GM18520 (cell line): Measurements from ENCODE around the gene ARHGAP22.

Experiments
- ATAC-seq: cut with Tn5 transposase; IDR thresholded peaks from one replicate; pipeline ENCODE4 v1.9.1; 2021; ENCODE audit not compliant: unreplicated experiment

The ARHGAP22 gene

DNA sequence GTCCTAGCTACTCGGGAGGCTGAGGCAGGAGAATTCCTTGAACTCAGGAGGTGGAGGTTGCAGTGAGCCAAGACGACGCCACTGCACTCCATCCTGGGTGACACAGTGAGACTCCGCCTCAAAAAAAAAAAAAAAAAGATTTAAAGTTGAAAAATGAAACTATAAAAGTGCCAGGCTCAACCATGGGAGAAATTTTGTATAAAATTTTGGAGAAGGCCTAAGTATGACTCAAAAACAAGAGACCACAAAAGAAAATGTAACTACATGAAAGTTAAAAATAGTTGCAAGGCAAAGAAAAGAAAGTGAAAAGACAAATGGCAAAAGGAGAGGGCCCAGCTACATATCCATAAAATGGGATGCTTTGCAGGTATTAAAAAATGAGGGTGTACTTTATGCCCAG lies 104.1 kb downstream of the ARHGAP22 start:
- ATAC-seq, result no peak

DNA sequence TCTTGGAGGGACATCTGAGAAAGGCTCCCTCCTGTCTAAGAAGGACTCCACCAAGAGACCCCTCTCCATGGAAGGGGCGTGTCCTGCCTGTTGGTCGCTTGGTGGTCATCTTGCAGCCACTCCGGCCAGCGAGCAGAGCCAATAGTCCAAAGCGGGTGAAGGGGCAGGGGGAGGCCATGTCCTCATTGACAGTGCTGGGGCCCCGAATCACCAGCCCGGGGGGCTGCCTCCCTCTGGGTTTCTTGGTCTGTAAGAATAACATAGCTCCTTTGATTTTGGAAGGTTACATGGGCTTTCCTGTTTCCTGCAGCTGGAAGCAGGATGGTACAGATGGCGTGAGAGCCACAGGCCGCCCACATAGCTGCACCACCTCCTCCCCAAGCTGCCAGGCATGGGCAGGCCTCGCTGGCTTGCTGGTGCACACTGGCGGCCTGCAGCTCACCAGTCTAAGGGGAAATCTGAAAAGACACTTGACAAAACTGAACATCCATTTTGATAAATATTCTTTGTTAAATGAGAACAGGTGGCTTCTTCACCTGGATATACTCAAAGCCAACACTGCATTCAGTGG lies 105.8 kb downstream of the ARHGAP22 start:
- no peak for ATAC-seq

DNA sequence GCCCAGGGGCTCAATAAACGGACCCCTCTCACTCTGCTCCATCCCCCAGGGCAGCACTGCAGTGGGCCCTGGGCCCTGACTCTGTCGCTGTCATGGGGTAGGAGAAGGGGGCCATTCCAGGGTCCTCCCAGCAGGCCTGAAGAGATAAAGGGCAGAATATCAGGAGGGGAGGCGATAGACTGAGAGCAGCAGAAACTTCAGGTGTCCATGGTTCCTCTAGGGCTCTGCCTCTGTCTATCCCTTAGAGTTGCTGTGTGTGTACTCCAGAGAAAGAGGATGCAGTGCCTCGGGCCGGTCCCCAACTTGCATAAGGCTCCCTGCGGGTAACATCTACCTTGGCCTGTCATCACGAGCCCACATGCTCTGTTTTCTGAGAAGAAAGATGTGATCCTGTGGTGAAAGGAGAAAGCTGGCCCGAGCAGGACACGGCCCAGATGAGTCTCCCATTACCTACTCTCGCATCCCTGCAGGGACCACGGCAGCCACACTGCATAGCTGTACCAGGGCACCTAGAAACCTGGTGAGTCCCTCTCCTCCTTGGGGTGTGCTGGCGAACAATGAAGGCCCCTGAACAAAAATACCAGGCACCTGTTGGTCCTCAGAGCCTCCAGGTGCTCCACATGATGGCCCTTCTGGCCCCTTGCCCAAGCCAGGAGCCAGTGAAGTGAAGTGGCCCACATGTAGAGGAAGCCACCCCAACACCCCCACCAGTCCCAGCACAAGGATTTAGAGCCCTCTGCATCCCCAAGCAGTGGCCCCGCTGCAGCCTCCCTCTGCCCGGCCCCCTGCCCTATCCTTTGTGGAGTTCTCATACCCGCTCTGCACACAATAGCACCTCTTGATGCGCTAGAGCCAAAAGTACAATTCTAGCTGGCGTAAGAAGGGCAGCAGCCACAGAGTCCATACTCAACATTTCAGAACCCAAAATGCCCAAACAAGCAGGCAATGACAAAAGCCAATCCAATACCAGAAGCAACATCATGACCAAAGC lies 106.8 kb downstream of the ARHGAP22 start:
- ATAC-seq, result no peak

DNA sequence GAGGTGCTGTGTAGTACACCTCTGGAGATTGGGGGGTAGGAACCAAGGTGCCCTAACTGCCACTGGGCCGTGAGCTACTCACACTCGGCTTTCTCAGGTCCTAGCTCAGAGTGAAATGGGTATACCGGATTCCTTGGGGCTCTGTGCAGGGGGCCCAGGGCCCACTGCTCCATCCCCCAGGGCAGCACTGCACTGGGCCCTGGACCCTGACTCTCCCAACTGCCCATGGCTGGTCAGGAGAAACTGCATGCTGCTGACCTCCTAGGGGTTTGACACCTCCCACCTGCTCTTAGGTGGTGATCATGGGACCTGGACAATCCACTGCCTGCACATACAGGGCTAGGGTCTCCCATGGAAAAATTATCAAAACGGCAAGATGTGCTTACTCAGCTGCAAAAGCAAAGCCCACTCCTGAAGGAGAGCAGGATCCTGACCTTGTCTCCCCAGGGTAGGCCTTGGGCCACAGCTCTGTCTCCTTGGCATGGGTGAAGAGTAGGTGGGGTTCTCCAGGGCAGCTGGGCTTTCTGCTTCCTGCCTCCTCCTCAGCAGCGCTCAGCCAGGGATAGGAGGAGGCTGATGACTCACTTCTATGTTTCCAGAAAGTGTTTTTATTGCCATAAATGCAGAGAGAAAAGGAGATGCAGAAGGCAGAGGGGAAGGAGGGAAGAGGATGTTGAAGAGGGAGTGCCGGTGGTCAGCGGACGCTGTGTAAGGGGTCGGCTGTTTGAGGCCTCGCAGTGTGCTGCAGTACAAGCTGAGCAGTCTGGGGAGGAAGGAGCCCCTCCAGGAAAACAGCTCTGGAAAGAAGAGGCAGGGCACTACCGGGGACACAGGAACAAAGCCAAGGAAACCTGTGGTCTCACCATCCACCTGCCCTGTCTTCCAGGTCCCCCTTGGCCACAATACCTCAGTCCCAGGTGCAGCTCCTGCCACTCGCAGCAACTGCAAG lies 107.8 kb downstream of the ARHGAP22 start:
- no peak for ATAC-seq

DNA sequence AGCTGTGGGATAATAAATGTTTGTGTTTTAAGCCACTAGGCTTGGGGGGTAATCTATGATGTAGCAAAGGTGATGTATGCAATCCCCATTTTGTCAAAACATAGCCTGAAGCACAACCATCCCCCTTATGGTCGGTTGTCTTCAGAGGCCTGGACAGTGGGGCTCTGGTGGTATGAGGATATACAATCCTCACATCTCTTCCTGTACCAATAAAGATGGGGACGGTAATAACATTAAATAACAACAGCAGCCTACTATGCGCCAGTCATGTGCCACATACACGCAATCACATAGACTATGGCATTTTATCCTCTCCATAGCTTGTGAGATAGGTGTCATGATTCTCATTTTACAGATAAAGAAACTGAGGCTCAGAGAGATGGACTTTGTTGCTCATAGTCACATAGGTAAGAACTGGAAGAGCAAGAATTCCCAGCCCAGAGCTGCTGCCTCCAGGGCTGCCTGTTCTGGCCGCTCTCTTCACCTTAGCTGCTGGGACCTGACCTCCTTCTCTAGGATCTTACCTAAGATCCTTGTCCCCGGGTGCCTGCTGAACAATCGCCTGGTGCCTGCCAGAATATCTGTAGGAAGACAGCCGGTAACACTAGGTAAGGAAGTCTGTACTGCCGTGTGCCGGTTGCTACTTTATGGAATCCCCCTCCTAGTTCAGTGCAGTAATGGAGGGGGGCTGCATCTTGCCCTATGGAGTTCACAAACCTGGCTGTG lies 108.6 kb downstream of the ARHGAP22 start:
- ATAC-seq, result no peak

DNA sequence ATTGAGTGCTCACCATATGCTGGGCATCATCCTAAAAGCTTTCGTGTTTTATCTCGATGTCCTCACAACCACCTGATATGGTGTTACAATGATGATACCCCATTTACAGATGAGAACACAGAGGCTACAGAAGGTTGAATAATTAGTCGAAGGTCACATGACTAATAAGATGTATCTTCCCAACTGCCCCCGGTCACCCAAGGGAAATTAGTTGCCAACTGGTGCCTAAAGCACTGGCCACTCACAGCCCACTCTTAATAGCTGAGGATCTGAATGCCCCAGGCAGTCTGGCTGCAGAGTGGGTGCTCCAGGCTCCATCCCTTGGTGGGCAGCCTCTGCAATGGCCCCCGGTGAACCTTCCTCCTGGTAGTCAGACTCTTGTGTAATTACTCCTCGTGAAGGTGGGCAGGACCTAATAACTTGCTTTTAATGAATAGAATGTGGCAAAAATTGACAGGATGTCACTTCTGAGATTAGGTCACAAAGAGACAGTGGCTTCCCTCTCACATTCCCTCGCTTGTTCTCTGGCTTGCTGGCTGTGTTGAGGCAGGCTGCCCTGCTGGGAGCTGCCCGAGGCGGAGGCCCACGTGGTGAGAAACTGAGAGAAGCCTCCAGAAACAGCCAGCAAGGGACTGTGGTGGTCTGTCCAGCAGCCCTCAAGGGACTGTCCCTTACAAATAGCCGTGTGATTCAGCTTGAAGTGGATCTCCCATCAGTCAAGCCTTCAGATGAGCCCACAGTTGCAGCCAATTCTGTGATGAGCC lies 109.4 kb downstream of the ARHGAP22 start:
- no peak for ATAC-seq

DNA sequence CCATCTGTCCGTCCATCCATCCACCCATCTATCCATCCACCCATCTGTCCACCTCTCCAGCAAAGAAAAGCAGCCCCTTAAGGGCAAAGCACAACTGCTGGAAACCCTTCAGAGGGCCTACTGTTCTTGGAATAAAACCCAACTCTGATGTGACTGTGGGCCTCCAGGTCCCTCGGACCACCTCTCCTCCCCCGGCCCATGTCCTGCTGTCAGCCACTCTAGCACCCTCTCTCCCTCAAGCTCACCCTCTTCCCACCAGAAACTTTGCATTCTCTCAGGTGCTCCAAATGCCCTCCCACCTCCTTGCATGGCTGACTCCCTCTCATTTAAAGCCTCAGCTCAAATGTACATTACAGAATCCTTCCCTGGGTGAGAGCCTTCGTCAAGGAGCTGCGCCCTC lies 110.3 kb downstream of the ARHGAP22 start:
- no peak for ATAC-seq

DNA sequence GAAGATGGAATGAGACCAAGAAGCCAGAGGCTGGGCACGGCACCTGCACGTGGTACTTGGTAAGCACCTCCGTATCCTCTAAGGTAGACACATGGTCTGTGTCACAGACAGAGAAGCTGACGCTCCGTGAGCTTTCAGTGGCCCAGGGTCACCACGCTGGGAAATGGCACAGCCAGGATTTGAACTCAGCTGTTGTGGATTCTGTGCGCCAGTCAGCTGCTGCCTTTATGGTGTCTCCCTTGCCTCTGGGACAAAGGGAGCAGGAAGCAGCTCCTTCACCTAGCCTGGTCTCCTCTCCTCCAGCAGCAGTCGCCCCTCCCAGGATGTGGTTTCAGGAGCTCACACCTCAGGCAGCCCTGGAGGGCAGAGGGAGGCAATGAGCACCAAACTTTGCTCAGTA lies 110.8 kb downstream of the ARHGAP22 start:
- no peak for ATAC-seq

DNA sequence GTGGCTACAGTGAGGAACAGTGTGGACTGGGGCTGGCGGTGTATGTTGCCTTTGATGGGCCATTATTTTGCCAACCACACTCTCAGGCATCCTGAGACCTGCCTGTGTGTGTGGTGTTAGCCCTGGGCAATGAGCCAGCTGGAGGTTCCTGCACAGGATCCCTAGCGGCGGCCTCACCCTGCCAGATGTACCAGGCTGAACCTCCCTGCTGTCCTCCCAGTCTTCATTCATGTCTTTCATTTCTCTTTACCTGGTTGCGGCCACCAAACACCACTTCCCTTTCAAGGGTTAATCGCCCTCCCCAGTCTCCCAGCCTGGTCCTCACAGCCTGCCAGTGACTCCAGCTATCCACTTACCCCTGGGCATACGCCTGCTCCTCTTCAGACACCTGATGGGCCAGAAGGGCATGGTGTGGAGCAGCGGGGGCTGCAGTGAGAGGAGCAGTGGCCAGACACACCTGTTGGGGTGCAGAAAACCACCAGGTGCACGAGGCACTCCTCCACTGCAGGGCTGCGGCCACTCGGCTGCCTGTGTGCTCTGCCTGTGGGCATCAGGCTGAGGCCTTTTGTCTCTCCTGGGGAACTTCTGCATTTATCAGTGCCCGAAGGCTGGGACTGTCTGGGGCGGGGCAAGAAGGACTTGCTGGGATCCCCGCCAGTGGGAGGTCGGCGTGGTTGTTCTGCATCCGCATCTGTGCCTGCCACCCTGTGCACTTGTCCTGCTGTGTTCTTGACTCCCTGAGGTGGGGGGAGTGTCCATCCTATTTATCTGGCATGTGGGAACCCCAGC lies 111.6 kb downstream of the ARHGAP22 start:
- ATAC-seq, result no peak

DNA sequence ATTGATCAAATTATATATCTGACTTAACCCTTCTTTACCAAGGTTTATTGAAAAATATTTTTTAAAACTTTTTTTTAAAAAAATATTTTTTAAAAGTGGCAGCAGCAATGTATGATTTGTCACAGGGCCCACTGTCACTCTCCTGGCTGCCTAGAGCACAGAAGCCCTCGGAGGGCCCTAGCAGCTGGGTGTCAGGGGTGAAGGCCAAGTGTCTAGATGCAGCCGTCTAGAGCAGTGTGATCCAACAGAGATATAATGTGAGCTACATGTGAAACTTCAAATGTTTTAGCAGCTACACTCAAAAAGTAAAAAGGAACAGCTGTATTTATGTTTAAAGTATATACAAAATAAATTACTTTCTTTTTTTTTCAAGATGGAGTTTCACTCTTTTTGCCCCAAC lies 112.7 kb downstream of the ARHGAP22 start:
- no peak for ATAC-seq

DNA sequence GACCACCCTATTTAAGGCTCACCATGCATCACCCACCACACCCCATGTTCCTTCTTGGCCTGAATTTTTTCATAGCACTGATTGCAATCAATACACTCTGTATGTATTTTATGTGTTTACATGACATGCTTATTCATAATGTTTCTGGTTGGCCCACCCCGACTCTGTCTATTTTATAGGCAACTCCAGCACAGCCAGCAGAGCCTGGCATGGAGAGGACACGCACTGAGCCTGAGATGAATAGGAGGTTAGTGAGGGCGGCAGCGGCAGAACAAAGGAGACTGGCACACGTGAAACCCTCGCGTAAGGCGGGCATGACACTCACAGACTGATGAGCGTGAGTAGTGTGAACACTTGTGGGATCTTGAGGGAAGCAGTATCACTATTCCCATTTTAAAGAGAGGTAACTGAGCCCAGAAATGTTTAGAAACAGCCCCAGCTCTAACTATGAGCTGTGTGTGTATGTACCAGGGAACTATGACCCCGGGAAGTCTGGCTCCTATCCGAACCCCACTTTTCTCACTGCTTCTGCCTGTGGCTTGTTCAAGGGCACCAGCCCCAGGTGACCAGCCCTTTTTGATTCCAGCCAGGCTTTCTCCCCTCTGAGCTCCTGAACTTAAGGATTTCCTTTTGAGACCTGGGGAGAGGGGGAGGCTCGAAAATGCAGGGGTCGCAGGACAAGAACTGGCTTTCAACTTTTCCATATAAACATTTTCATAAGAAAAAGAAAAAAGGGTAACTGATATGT lies 113.3 kb downstream of the ARHGAP22 start:
- ATAC-seq, result no peak

DNA sequence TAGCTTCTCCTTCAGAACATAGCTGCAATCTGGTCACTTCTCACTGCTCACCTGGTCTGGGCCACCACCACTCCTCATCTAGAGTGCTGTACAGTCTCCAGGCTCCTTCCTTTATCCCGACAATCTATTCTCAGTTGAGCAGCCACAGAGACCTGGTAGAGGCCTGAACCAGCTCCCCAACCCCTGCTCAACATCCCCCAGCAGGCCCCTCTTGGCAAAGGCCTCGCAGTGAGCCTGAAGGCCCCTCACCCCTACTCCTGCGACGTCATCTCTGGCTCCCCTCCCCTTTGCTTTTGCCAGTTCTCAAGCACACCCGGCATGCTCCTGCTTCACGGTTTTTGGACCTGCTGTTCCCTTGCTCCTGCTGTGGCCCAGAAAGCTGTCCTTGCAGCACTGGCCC lies 113.9 kb downstream of the ARHGAP22 start:
- no peak for ATAC-seq

DNA sequence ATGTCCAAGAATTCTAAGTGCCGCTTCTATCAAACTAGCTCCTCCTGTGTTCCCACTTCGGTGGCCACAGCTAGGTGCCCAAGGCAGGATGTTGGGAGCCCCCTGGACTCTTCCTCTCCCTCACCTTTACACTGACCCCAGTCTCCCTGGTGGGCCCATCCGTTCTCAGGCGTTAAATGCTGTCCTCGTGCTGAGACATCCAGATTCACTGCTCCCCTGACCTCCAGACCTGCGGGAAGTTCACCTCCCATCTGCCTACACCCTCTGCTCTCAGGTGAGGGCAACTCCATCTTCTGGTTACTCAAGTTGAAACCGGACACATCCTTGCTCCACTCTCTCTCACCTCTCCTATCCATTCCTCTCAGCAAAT lies 114.3 kb downstream of the ARHGAP22 start:
- no peak for ATAC-seq

DNA sequence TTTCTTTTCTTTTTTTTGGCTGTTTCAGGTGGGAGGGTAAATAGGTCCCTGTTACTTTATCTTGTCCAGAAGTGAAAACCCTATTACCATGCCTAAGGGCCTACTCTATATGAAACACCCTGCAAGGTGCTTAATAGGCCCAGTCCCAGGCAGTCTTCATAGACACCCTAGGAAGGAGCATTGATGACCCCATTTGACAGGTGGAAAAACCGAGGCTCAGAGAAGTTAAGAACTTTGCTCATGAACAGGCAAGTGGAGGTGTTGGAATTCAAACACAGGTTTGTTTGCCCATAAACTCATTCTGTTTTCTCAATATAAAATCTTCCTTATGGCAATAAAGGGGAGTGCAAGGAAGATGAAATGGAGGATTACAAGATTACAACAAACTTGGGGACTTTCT lies 115.8 kb downstream of the ARHGAP22 start:
- ATAC-seq, result no peak

DNA sequence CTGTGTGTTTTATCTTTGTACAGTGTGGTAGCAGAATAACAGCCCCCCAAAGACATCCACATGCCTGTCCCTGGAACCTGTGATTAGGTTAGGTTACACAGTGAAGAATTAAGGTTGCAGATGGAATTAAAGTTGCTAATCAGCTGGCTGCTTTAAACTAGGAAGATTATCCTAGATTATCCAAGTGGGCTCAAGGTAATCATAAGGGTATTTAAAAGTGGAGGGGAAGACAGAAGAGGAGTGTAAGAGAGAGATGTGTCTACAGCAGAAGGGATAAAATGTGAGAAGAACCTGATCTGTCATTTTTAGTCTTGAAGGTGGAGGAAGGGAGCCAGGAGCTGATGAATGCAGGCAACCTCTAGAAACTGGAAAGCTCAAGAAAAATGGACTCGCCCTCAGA lies 117.6 kb downstream of the ARHGAP22 start:
- ATAC-seq, result no peak

DNA sequence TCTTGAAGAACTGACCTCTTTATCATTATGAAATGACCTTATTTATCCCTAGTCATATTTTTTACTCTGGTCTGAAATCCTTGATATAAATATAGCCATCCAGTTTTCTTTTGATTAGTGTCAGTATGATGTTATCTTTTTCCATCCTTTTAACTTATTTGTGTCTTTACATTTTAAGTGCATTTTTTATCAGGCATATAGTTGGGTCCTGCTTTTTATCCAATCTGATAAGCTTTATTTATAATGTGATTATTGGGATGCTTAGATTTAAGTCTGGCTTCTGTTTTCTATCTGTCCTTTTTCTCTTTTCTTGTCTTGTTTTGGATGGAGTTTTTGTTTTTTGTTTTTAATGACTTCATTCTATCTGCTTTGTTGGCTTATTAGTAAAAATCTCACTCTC lies 119.2 kb downstream of the ARHGAP22 start:
- ATAC-seq, result no peak

DNA sequence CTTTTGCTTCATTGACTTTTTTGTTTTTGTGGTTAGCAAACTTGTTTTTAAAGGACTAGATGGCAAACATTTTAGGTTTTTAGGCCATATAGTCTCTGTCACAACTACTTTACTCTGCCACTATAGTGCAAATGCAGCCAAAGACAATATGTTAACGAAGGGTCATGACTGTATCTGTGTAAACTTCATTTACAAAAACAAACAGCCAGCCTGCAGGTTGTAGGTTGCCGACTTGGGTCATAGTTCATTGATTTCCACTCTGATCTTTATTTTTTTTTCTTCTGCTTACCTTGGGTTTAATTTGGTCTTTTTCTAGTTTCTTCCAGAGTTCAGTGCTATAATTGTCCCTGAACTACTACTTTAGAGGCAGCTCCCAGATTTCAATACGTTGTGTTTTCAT lies 120.0 kb downstream of the ARHGAP22 start:
- ATAC-seq, result no peak

DNA sequence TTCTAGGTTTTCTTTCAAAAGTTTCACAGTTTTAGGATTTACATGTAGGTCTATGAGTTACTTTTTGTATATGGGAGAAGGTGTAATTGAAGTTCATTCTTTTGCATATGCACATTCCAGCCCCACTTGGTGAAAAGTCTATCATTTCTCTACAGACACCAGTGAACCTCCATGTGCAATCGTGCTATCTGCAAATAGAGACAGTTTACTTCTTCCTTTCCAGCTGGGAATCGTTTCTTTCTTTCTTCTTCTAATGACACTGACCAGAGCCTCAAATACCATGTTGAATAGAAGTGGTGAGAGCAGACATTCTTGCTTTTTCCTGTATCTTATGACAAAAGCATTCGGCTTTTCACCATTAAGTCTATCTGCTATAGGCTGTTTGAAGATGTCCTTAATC lies 122.7 kb downstream of the ARHGAP22 start:
- no peak for ATAC-seq

DNA sequence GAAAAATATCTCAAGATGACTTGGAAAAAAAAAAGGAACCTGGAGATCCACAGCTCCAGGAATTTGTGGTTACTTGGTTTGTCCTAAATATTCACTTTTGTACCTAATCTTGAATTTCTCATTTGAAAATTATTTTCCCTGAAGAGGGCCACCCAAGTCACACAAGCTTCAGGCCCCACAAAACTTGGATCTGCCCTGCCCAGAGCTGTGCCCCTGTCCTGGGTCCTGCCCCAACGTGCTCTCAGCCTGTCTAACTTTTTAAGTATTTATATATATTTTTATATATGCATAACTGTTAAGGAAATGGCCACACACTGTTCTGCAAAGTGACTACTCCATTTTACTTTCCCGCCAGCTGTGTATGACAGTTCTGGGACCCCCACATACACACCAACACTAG lies 123.5 kb downstream of the ARHGAP22 start:
- ATAC-seq, result no peak
